ENCODE data around the gene SLC38A8. TPM values are rescaled to one million over a fixed set of nuclear protein-coding genes. Genes with fewer than 3 reads are reported as not detected.

The SLC38A8 gene
- total RNA-seq, 2 experiments from 2014 or later: not detected

- ATAC-seq: no peak
- CTCF ChIA-PET: interaction anchor here (1.7 kb wide), 1 partner anchor 99 kb away, joined by 5 read pairs; no protein-coding TSS in a partner anchor
- intact Hi-C loops (cut with micrococcal nuclease): no loop called here
- peaks cover 13% of the 10 kb centered on the region for H3K27me3 Mint-ChIP-seq
- TF ChIP-seq, protein P1, sequence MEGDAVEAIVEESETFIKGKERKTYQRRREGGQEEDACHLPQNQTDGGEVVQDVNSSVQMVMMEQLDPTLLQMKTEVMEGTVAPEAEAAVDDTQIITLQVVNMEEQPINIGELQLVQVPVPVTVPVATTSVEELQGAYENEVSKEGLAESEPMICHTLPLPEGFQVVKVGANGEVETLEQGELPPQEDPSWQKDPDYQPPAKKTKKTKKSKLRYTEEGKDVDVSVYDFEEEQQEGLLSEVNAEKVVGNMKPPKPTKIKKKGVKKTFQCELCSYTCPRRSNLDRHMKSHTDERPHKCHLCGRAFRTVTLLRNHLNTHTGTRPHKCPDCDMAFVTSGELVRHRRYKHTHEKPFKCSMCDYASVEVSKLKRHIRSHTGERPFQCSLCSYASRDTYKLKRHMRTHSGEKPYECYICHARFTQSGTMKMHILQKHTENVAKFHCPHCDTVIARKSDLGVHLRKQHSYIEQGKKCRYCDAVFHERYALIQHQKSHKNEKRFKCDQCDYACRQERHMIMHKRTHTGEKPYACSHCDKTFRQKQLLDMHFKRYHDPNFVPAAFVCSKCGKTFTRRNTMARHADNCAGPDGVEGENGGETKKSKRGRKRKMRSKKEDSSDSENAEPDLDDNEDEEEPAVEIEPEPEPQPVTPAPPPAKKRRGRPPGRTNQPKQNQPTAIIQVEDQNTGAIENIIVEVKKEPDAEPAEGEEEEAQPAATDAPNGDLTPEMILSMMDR (IDR thresholded peaks at IDR 0.05): no peak
- no peak for DNase-seq
- no peaks in the 10 kb centered on the region for H3K36me3 Mint-ChIP-seq (ENCODE audit: low read depth)
- H3K9me3 Mint-ChIP-seq: no peaks in the 10 kb centered on the region
- peaks cover 5% of the 10 kb centered on the region for H3K4me1 Mint-ChIP-seq (ENCODE audit: low read depth)
- H3K27ac Mint-ChIP-seq: no peak overlapping the region
- H3K4me3 Mint-ChIP-seq: no peak overlapping the region
- POLR2A ChIA-PET: no interaction called here
These were observed 75.5 kb downstream of the SLC38A8 start for GRCh38 chr16:83967091-83967490.

DNA sequence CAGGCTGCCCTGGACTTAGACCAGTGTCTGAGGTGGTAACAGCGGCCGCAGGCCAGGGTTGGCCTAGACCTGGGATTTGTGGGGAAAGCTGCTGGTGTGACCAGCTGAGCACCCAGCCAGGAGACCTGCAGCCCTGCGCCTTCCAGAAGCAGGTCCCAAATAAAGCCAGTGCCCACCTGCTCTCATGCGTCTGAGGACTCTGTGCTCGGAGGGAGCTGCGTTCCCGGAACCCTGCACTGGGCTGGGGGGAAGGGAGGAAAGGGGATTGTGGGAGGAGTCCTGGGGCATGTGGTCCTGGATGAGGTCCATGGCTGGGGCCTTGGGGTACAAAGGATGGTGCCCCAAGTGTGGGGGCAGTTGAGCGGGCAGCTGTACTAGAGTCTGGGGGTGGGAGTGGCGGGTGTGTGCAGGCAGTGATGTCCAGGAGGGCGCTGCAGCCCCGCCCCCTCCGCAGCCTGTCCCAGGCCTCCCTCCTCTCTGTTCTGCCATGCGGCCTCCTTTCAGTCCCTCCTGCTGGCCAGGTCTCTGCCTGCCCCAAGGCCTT, 76.4 kb downstream of the SLC38A8 start:
- Mint-ChIP-seq H3K4me1 (ENCODE audit: low read depth) (peaks cover 5% of the 10 kb centered on the region), H3K36me3 (ENCODE audit: low read depth) (no peaks in the 10 kb centered on the region), H3K27me3 (peaks cover 13% of the 10 kb centered on the region), H3K4me3 (no peak overlapping the region), H3K9me3 (no peaks in the 10 kb centered on the region), H3K27ac (no peak overlapping the region)
- intact Hi-C loops (cut with micrococcal nuclease): no loop called here
- TF ChIP-seq, protein P1 (IDR thresholded peaks at IDR 0.05): no peak
- no peak for DNase-seq
- ChIA-PET CTCF (interaction anchor here (1.7 to 1.9 kb wide), 2 partner anchors 9 to 99 kb away, joined by 5 to 6 read pairs; no protein-coding TSS in a partner anchor), POLR2A (no interaction called here)
- ATAC-seq: no peak

DNA sequence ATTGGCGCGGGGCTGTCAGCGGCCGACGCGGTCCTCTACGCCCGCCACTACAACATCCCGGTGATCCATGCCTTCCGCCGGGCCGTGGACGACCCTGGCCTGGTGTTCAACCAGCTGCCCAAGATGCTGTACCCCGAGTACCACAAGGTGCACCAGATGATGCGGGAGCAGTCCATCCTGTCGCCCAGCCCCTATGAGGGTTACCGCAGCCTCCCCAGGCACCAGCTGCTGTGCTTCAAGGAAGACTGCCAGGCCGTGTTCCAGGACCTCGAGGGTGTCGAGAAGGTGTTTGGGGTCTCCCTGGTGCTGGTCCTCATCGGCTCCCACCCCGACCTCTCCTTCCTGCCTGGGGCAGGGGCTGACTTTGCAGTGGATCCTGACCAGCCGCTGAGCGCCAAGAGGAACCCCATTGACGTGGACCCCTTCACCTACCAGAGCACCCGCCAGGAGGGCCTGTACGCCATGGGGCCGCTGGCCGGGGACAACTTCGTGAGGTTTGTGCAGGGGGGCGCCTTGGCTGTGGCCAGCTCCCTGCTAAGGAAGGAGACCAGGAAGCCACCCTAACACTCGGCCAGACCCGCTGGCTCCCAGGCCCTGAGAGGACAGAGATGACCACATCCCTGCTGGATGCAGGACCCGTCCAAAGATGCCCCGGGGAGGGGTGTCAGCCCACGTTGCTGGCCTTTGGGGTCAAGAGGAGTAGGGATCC, 77.0 kb downstream of the SLC38A8 start:
- CTCF ChIA-PET: interaction anchor here (1.7 to 1.9 kb wide), 2 partner anchors 9 to 100 kb away, joined by 5 to 6 read pairs; no protein-coding TSS in a partner anchor
- H3K4me3 Mint-ChIP-seq: no peak overlapping the region
- peaks cover 5% of the 10 kb centered on the region for H3K4me1 Mint-ChIP-seq (ENCODE audit: low read depth)
- no peaks in the 10 kb centered on the region for H3K9me3 Mint-ChIP-seq
- intact Hi-C loops (cut with micrococcal nuclease): no loop called here
- H3K36me3 Mint-ChIP-seq (ENCODE audit: low read depth): no peaks in the 10 kb centered on the region
- H3K27ac Mint-ChIP-seq: no peak overlapping the region
- POLR2A ChIA-PET: no interaction called here
- ATAC-seq (no peak), DNase-seq (no peak)
- peaks cover 13% of the 10 kb centered on the region for H3K27me3 Mint-ChIP-seq
- TF ChIP-seq, protein P1 (IDR thresholded peaks at IDR 0.05): no peak

DNA sequence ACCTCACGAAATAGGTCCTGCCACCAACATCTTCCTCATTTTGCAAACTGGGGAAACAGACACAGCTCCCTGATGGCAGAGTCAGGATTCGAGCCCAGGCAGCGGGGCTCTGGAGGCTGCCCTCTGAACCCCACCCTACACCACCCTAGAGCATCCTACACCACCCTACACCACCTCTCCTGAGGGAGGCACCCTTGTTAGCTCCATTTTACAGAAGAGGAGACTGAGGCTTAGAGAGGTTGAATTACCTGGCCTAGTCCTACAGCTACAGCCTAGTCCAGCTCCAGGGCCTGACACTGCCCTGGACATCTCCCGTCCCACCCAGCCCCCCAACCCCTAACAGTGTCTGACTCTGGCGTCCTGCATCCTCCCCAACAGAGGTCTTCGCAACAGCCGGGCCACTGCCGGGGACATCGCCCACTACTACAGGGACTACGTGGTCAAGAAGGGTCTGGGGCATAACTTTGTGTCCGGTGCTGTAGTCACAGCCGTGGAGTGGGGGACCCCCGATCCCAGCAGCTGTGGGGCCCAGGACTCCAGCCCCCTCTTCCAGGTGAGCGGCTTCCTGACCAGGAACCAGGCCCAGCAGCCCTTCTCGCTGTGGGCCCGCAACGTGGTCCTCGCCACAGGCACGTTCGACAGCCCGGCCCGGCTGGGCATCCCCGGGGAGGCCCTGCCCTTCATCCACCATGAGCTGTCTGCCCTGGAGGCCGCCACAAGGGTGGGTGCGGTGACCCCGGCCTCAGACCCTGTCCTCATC, 77.7 kb downstream of the SLC38A8 start:
- TF ChIP-seq, protein P1 (IDR thresholded peaks at IDR 0.05): no peak
- Mint-ChIP-seq H3K9me3 (no peaks in the 10 kb centered on the region), H3K4me1 (ENCODE audit: low read depth) (peaks cover 5% of the 10 kb centered on the region), H3K36me3 (ENCODE audit: low read depth) (no peaks in the 10 kb centered on the region), H3K27ac (no peak overlapping the region), H3K27me3 (peaks cover 10% of the 10 kb centered on the region), H3K4me3 (no peak overlapping the region)
- DNase-seq: no peak
- intact Hi-C loops (cut with micrococcal nuclease): no loop called here
- ATAC-seq: no peak
- ChIA-PET POLR2A (no interaction called here), CTCF (interaction anchor here (0.7 to 1.9 kb wide), 3 partner anchors 8 to 101 kb away, joined by 5 to 6 read pairs (median 6); partner anchors contain the start of gene OSGIN1)

All from activated CD8-positive, alpha-beta T cell treated with anti-CD3 and anti-CD28 coated beads for 36 hours (primary cell).